Duodenal mucosa (tissue), 2 donors: ENCODE results near the gene NAA60.

Experiments
- H3K27ac ChIP-seq: one replicate; pipeline ENCODE4 v1.7.0; 2013; ENCODE audit warnings: low read depth, low read length
- H3K27me3 ChIP-seq, 2 donors: one replicate each; pipeline ENCODE4 v1.7.0; 2013; ENCODE audit warnings: low read length in 2 of 2, control low read depth in 1 of 2; ENCODE audit not compliant: insufficient read depth in 2 of 2, control insufficient read depth in 1 of 2
- H3K36me3 ChIP-seq, 2 donors: one replicate each; pipeline ENCODE4 v1.7.0; 2013; ENCODE audit warnings: low read length in 2 of 2, control low read depth in 1 of 2; ENCODE audit not compliant: insufficient read depth in 2 of 2, control insufficient read depth in 1 of 2
- H3K4me1 ChIP-seq, 2 donors: one replicate each; pipeline ENCODE4 v1.7.0; 2013; ENCODE audit warnings: low read length in 2 of 2, control low read depth in 1 of 2; ENCODE audit not compliant: insufficient read depth in 2 of 2, control insufficient read depth in 1 of 2
- H3K4me3 ChIP-seq, 2 donors: one replicate each; pipeline ENCODE4 v1.7.0; 2013; ENCODE audit warnings: low read length in 2 of 2, low read depth in 1 of 2
- H3K9ac ChIP-seq, 2 donors: one replicate each; pipeline ENCODE4 v1.7.0; 2013; ENCODE audit warnings: low read length in 2 of 2, low read depth in 1 of 2
- H3K9me3 ChIP-seq, 2 donors: one replicate each; pipeline ENCODE4 v1.7.0; 2013; ENCODE audit warnings: low read length in 2 of 2, control low read depth in 1 of 2; ENCODE audit not compliant: control insufficient read depth in 1 of 2

The NAA60 gene

GRCh38 chr16:3536271-3536731 lies 92.8 kb downstream of the NAA60 start:
- no peaks in the 10 kb centered on the region for H3K9me3 ChIP-seq
- H3K27me3 ChIP-seq, result no peaks in the 10 kb centered on the region
- H3K4me1 ChIP-seq, result no peaks in the 10 kb centered on the region
- no peak overlapping the region for H3K9ac ChIP-seq
- H3K27ac ChIP-seq, result no peak overlapping the region
- H3K4me3 ChIP-seq, result no peak overlapping the region
- H3K36me3 ChIP-seq, result peaks cover 15 to 40% of the 10 kb centered on the region in 2 donors
